ENCODE data around the gene EFR3B. TPM values are rescaled to one million over a fixed set of nuclear protein-coding genes. Genes with fewer than 3 reads are reported as not detected.

EFR3B gene
- total and polyA plus RNA-seq, 2 of the 13 experiments (the other 11 are each of a cell fraction or from before 2014, with no cell fraction given) = 0.42 TPM

DNA sequence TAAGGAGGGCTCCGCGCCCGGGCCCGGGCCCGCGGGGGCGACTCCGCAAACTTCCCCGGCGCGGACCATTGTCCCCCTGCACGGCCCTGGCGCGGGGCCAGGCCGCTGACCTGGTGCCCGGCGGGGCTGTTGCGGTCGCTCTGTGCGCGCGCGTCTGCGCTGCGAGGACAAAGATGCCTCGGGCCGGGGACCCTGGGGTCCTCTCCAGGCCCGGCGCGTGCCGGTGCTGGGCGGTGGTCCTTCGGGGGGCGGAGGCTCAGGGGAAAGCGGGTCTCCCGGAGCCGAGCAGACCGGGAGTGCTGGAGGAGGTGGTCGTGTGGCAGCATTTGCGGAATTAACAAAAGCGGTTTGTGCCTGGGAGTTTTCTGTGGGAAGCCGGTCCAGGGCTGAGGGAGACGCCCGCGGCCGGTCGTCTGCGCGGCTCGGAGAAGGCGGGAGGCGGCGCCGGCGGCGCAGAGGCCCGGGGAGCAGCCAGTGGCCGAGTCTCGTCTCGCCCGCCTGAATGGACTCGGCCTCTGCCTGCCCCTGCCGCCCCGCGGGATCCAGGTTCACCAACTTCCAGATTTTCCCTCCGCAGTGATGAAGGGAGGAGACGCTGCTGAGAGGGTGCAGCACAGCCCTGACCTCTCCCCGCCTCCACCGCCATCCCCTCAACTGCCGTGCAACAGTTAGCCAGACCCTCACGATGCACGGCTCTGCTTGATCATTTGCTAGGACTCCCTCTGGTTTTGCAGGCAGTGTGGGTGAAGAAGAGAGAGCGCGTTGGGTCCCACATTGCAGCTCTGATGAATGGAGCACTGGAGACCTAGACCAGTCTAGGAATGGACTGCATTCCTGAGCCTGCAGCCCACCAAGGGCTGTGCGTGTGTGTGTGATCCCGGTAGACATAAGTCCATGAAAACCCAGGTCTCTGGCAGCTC is 705 bp downstream of the EFR3B start (continued):
- TF ChIP-seq, protein P1, sequence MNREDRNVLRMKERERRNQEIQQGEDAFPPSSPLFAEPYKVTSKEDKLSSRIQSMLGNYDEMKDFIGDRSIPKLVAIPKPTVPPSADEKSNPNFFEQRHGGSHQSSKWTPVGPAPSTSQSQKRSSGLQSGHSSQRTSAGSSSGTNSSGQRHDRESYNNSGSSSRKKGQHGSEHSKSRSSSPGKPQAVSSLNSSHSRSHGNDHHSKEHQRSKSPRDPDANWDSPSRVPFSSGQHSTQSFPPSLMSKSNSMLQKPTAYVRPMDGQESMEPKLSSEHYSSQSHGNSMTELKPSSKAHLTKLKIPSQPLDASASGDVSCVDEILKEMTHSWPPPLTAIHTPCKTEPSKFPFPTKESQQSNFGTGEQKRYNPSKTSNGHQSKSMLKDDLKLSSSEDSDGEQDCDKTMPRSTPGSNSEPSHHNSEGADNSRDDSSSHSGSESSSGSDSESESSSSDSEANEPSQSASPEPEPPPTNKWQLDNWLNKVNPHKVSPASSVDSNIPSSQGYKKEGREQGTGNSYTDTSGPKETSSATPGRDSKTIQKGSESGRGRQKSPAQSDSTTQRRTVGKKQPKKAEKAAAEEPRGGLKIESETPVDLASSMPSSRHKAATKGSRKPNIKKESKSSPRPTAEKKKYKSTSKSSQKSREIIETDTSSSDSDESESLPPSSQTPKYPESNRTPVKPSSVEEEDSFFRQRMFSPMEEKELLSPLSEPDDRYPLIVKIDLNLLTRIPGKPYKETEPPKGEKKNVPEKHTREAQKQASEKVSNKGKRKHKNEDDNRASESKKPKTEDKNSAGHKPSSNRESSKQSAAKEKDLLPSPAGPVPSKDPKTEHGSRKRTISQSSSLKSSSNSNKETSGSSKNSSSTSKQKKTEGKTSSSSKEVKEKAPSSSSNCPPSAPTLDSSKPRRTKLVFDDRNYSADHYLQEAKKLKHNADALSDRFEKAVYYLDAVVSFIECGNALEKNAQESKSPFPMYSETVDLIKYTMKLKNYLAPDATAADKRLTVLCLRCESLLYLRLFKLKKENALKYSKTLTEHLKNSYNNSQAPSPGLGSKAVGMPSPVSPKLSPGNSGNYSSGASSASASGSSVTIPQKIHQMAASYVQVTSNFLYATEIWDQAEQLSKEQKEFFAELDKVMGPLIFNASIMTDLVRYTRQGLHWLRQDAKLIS (CRISPR knock-in tag; IDR thresholded peaks at IDR 0.05) = no peak
- TF ChIP-seq ZNF605 (CRISPR knock-in tag; IDR thresholded peaks at IDR 0.05) = peak; percentile 65
- TF ChIP-seq HCFC1 (IDR thresholded peaks at IDR 0.05; ENCODE audit: low read depth, low read length) = no peak
- TF ChIP-seq PAWR (CRISPR knock-in tag; IDR thresholded peaks at IDR 0.05; ENCODE audit: borderline replicate concordance) = no peak
- TF ChIP-seq, protein P2, sequence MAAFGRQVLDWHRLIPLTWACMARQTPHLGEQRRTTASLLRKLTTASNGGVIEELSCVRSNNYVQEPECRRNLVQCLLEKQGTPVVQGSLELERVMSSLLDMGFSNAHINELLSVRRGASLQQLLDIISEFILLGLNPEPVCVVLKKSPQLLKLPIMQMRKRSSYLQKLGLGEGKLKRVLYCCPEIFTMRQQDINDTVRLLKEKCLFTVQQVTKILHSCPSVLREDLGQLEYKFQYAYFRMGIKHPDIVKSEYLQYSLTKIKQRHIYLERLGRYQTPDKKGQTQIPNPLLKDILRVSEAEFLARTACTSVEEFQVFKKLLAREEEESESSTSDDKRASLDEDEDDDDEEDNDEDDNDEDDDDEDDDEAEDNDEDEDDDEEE (CRISPR knock-in tag; IDR thresholded peaks at IDR 0.05) = 0 out of 2 replicates have a peak, but pooled peaks have one; percentile 23
- TF ChIP-seq, protein P3, sequence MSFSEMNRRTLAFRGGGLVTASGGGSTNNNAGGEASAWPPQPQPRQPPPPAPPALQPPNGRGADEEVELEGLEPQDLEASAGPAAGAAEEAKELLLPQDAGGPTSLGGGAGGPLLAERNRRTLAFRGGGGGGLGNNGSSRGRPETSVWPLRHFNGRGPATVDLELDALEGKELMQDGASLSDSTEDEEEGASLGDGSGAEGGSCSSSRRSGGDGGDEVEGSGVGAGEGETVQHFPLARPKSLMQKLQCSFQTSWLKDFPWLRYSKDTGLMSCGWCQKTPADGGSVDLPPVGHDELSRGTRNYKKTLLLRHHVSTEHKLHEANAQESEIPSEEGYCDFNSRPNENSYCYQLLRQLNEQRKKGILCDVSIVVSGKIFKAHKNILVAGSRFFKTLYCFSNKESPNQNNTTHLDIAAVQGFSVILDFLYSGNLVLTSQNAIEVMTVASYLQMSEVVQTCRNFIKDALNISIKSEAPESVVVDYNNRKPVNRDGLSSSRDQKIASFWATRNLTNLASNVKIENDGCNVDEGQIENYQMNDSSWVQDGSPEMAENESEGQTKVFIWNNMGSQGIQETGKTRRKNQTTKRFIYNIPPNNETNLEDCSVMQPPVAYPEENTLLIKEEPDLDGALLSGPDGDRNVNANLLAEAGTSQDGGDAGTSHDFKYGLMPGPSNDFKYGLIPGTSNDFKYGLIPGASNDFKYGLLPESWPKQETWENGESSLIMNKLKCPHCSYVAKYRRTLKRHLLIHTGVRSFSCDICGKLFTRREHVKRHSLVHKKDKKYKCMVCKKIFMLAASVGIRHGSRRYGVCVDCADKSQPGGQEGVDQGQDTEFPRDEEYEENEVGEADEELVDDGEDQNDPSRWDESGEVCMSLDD (CRISPR knock-in tag; IDR thresholded peaks at IDR 0.05; ENCODE audit: borderline replicate concordance) = no peak
- TF ChIP-seq, protein P4, sequence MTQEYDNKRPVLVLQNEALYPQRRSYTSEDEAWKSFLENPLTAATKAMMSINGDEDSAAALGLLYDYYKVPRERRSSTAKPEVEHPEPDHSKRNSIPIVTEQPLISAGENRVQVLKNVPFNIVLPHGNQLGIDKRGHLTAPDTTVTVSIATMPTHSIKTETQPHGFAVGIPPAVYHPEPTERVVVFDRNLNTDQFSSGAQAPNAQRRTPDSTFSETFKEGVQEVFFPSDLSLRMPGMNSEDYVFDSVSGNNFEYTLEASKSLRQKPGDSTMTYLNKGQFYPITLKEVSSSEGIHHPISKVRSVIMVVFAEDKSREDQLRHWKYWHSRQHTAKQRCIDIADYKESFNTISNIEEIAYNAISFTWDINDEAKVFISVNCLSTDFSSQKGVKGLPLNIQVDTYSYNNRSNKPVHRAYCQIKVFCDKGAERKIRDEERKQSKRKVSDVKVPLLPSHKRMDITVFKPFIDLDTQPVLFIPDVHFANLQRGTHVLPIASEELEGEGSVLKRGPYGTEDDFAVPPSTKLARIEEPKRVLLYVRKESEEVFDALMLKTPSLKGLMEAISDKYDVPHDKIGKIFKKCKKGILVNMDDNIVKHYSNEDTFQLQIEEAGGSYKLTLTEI (CRISPR knock-in tag; conservative IDR thresholded peaks at IDR 0.05) = no peak
- TF ChIP-seq BORCS8-MEF2B (CRISPR knock-in tag; IDR thresholded peaks at IDR 0.05) = no peak
- TF ChIP-seq, protein P5, sequence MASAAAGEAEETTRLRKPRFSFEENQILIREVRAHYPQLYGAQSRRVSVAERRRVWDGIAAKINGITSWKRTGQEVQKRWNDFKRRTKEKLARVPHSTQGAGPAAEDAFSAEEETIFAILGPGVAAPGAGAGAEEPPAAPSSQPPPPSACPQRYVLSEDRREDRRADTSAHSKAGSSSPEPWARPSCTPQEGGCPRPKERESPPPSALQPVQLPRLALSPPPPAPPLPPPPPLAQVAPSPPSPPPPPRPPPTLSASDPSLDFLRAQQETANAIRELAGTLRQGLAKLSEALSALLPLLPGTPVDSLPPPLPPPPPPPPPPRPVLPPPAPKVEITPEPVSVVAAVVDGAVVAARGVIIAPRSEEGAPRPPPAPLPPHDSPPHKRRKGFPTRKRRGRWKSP (CRISPR knock-in tag; IDR thresholded peaks at IDR 0.05) = peak; percentile 60; the same call in 1 of the 2 replicates
- TF ChIP-seq IKZF1 (IDR thresholded peaks at IDR 0.05) = no peak
- TF ChIP-seq ZNF317 (CRISPR knock-in tag; IDR thresholded peaks at IDR 0.05) = no peak
- TF ChIP-seq GABPA (IDR thresholded peaks at IDR 0.05; ENCODE audit: low read depth, low read length) = no peak
- TF ChIP-seq GABPA (CRISPR knock-in tag; IDR thresholded peaks at IDR 0.05; ENCODE audit: low read depth) = no peak
- no peak for TF ChIP-seq FIP1L1 (IDR thresholded peaks at IDR 0.05; ENCODE audit: borderline replicate concordance, insufficient read depth, low read depth, low read length)
- TF ChIP-seq MBNL3 (CRISPR knock-in tag; conservative IDR thresholded peaks at IDR 0.05) = no peak
- no peak for TF ChIP-seq ZFP82 (CRISPR knock-in tag; IDR thresholded peaks at IDR 0.05; ENCODE audit: borderline replicate concordance)
- TF ChIP-seq KLF16 (CRISPR knock-in tag; IDR thresholded peaks at IDR 0.05) = no peak
- no peak for TF ChIP-seq ZNF737 (CRISPR knock-in tag; IDR thresholded peaks at IDR 0.05; ENCODE audit: borderline replicate concordance)
